Dendritic cell treated with granulocyte-macrophage colony-stimulating factor and Interleukin-4, amounts not matched to agents 40 ng/mL and 50 ng/mL, for 4 days (primary cell): Measurements from ENCODE around the gene MCM5.

Experiments
- H3K27ac Mint-ChIP-seq: one replicate; pipeline ENCODE4 v1.8.0; 2022; ENCODE audit warnings: mild to moderate bottlenecking, mixed read lengths
- H3K27me3 Mint-ChIP-seq: one replicate; pipeline ENCODE4 v1.8.0; 2022; ENCODE audit warnings: mild to moderate bottlenecking, mixed read lengths
- H3K36me3 Mint-ChIP-seq: one replicate; pipeline ENCODE4 v1.8.0; 2022; ENCODE audit warnings: low read depth, mixed read lengths
- H3K4me1 Mint-ChIP-seq: one replicate; pipeline ENCODE4 v1.8.0; 2022; ENCODE audit warnings: low read depth, mixed read lengths
- H3K4me3 Mint-ChIP-seq: one replicate; pipeline ENCODE4 v1.8.0; 2022; ENCODE audit warnings: mild to moderate bottlenecking, moderate library complexity, mixed read lengths
- H3K9me3 Mint-ChIP-seq: one replicate; pipeline ENCODE4 v1.8.0; 2022; ENCODE audit warnings: mixed read lengths
- intact Hi-C: fragments of 100-400 bp; cut with micrococcal nuclease; formaldehyde crosslinking; loops from one replicate; pipeline ENCODE4 v1.15.0; 2022

Gene MCM5

GRCh38 chr22:35368386-35368785 is 31.6 kb upstream of the MCM5 start:
- Mint-ChIP-seq H3K36me3 (no peaks in the 10 kb centered on the region), H3K27me3 (peaks cover 4% of the 10 kb centered on the region), H3K9me3 (no peaks in the 10 kb centered on the region), H3K4me3 (no peak overlapping the region), H3K27ac (peak overlapping the region; percentile 63), H3K4me1 (peaks cover 78% of the 10 kb centered on the region)
- intact Hi-C loops, result no loop called here

GRCh38 chr22:35369996-35370395 is 29.9 kb upstream of the MCM5 start:
- no peak overlapping the region for H3K27ac Mint-ChIP-seq
- intact Hi-C loops, result no loop called here
- no peak overlapping the region for H3K4me3 Mint-ChIP-seq
- H3K36me3 Mint-ChIP-seq, result no peaks in the 10 kb centered on the region
- peaks cover 80% of the 10 kb centered on the region for H3K4me1 Mint-ChIP-seq
- H3K27me3 Mint-ChIP-seq, result peaks cover 4% of the 10 kb centered on the region
- no peaks in the 10 kb centered on the region for H3K9me3 Mint-ChIP-seq

DNA sequence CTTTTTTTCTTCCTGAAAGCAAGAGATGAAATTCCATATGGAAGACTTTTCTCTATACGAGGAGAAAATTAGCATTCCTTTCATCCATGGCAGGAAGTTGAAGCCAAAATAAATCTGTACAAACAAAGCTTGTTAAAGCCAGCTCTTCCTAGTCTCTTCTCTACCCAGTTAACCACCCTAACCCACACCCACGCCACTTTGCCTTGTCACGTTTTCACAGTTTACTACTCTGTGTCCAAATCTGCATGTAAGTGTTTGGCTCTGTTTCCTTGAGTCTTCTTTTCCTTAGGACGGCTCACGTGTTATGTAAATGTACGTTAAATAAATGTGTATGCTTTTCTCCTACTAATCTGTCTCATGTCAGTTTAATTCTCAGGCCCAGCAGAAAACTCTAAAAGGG is 26.2 kb upstream of the MCM5 start:
- H3K9me3 Mint-ChIP-seq, result no peaks in the 10 kb centered on the region
- peaks cover 79% of the 10 kb centered on the region for H3K4me1 Mint-ChIP-seq
- intact Hi-C loops, result no loop called here
- H3K27ac Mint-ChIP-seq, result no peak overlapping the region
- no peaks in the 10 kb centered on the region for H3K36me3 Mint-ChIP-seq
- H3K4me3 Mint-ChIP-seq, result no peak overlapping the region
- peaks cover 4% of the 10 kb centered on the region for H3K27me3 Mint-ChIP-seq

GRCh38 chr22:35375031-35375430 is 24.9 kb upstream of the MCM5 start:
- Mint-ChIP-seq H3K36me3 (no peaks in the 10 kb centered on the region), H3K27ac (peak overlapping the region; percentile 80), H3K9me3 (no peaks in the 10 kb centered on the region), H3K27me3 (no peaks in the 10 kb centered on the region), H3K4me3 (no peak overlapping the region), H3K4me1 (peaks cover 81% of the 10 kb centered on the region)
- intact Hi-C loops, result no loop called here

GRCh38 chr22:35375526-35375925 is 24.4 kb upstream of the MCM5 start:
- Mint-ChIP-seq H3K27ac (peak overlapping the region; percentile 80), H3K36me3 (no peaks in the 10 kb centered on the region), H3K4me3 (no peak overlapping the region), H3K4me1 (peaks cover 81% of the 10 kb centered on the region), H3K9me3 (no peaks in the 10 kb centered on the region), H3K27me3 (no peaks in the 10 kb centered on the region)
- intact Hi-C loops, result no loop called here

GRCh38 chr22:35376728-35377472 is 23.0 kb upstream of the MCM5 start:
- peaks cover 10% of the 10 kb centered on the region for H3K36me3 Mint-ChIP-seq
- no peaks in the 10 kb centered on the region for H3K27me3 Mint-ChIP-seq
- H3K4me3 Mint-ChIP-seq, result peak overlapping the region; percentile 74
- intact Hi-C loops, result loop anchor here (1.0 kb wide), 3 partner anchors 21 to 33 kb away; no protein-coding TSS in a partner anchor
- no peaks in the 10 kb centered on the region for H3K9me3 Mint-ChIP-seq
- H3K27ac Mint-ChIP-seq, result peak overlapping the region; percentile 92
- peaks cover 83% of the 10 kb centered on the region for H3K4me1 Mint-ChIP-seq

GRCh38 chr22:35377735-35378134 is 22.2 kb upstream of the MCM5 start:
- Mint-ChIP-seq H3K27ac (peak overlapping the region; percentile 92), H3K27me3 (no peaks in the 10 kb centered on the region), H3K9me3 (no peaks in the 10 kb centered on the region), H3K4me1 (peaks cover 77% of the 10 kb centered on the region), H3K36me3 (peaks cover 19% of the 10 kb centered on the region), H3K4me3 (peak overlapping the region; percentile 74)
- intact Hi-C loops, result loop anchor here (1.0 kb wide), 3 partner anchors 21 to 33 kb away; no protein-coding TSS in a partner anchor

DNA sequence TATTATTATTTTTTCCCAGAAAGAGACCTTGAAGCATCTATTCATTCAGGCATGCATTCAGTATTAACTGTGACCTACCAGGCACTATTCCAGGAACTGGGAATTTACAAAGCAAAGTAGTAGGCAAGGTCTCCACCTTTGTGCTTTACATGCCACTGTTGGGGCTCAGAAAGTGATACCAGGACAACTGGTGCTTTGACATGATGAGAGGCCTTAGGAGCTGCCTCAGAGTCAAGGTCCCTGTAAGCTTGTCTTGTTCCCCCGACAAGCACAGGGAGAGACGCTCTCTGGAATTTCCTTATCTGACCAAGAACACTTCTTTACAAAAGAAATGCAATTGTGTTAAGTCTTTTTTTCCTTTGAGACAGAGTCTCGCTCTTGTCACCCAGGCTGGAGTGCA is 21.3 kb upstream of the MCM5 start:
- Mint-ChIP-seq H3K4me3 (no peak overlapping the region), H3K27ac (peak overlapping the region; percentile 92), H3K36me3 (peaks cover 28% of the 10 kb centered on the region), H3K4me1 (peaks cover 85% of the 10 kb centered on the region), H3K9me3 (no peaks in the 10 kb centered on the region), H3K27me3 (no peaks in the 10 kb centered on the region)
- intact Hi-C loops, result no loop called here

- Mint-ChIP-seq H3K4me1 (peaks cover 86% of the 10 kb centered on the region), H3K9me3 (no peaks in the 10 kb centered on the region), H3K27ac (peak overlapping the region; percentile 88), H3K4me3 (no peak overlapping the region), H3K36me3 (peaks cover 35% of the 10 kb centered on the region), H3K27me3 (no peaks in the 10 kb centered on the region)
- intact Hi-C loops, result no loop called here
These were observed 20.6 kb upstream of the MCM5 start for GRCh38 chr22:35379146-35379993.

DNA sequence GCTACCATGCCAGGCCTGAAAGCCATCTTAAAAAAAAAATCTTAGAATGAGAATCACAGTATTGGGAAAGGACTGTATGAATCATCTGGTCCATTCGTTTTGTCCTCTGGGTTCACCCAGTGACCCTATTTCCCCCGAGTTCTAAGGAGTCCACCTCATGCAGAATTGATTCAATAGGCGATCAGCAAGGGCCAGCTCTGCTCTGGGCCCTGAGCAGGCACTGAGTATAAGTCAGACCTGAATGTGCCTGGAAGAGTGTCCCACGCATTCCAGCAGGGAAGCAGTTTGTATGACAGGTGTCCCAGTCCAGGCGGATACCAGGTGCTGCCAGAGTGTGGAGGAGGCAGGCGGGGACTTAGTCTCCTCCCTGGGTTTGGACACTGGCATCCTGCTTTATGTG is 19.9 kb upstream of the MCM5 start:
- peak overlapping the region; percentile 97 for H3K4me3 Mint-ChIP-seq
- H3K27ac Mint-ChIP-seq, result peak overlapping the region; percentile 88
- no peaks in the 10 kb centered on the region for H3K9me3 Mint-ChIP-seq
- intact Hi-C loops, result no loop called here
- H3K4me1 Mint-ChIP-seq, result peaks cover 86% of the 10 kb centered on the region
- H3K36me3 Mint-ChIP-seq, result peaks cover 41% of the 10 kb centered on the region
- no peaks in the 10 kb centered on the region for H3K27me3 Mint-ChIP-seq

DNA sequence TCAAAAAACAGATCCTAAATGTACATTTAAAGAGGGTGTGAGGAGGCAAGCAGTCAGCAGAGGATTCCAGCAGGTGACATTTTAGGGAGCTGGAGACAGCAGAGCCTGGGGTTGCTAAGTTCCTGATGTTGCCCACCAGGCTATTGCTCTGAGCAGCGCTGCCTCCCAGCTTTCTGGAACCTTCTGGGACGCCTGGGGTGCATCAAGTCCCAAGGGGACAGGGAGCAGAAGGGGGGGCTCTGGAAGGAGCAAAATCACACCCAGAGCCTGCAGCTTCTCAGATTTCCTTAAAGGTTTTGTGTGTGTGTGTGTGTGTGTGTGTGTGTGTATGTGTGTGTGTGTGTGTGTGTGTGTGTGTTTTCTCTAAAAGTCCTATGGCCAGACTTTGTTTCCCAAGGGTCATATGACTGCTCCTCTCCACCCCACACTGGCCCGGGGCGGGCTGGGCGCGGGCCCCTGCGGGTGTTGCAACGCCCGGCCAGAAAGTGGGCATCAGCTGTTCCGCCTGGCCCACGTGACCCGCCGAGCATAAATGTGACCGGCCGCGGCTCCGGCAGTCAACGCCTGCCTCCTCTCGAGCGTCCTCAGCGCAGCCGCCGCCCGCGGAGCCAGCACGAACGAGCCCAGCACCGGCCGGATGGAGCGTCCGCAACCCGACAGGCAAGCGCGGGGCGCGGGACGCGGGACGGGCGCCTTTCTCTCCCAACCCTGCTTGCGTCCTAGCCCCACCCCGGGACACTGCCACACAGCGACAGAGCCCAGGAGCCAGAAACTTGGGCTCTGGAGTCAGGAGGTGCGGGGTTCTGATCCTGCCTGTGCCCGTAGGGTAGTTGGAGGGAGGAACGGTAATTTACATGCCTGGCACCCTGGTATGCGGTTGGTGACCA is 19.2 kb upstream of the MCM5 start, which contains the start of gene HMOX1:
Gene HMOX1 (plus strand): TSS at position 560 of the 887 bp plus-strand sequence. CDS start 78 bp downstream, at position 638.
- H3K4me1 Mint-ChIP-seq, result peaks cover 83% of the 10 kb centered on the region
- H3K27ac Mint-ChIP-seq, result peak within 1 kb of the TSS; percentile 88
- intact Hi-C loops, result loop anchor here (1.0 kb wide), 2 partner anchors 28 to 30 kb away; no protein-coding TSS in a partner anchor
- no peaks in the 10 kb centered on the region for H3K9me3 Mint-ChIP-seq
- H3K4me3 Mint-ChIP-seq, result peak within 1 kb of the TSS; percentile 97
- peaks cover 49% of the 10 kb centered on the region for H3K36me3 Mint-ChIP-seq
- H3K27me3 Mint-ChIP-seq, result no peaks in the 10 kb centered on the region

DNA sequence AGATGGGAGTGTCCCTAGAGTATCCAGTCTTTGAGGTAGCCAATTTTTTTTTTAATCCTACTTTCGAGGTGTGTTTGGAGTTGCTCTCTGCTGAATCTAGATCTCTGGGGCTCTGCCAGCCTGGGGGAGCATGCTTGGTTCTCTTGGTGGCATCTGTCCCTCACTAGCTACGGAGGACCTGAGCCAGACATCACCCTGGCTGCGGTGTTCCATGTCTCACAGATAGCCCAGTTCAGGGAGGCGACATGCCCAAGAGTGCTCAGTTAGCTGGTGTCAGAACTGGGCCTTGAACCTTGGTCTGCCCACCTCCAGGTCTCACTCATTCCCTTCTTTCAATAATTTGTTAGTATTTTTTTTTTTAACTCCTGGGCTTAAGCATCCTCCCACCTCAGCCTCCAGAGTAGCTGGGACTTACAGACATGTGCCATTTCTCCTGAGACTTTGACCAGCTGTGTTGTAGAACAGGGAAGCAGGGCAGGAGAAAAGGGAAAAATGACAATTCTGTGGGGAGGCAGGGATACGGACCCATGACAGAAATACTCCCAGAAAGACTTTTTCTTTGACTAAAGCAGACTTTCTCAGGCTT is 18.4 kb upstream of the MCM5 start:
- Mint-ChIP-seq H3K4me3 (peak overlapping the region; percentile 97), H3K4me1 (peaks cover 82% of the 10 kb centered on the region), H3K27me3 (no peaks in the 10 kb centered on the region), H3K9me3 (no peaks in the 10 kb centered on the region), H3K27ac (peak overlapping the region; percentile 88), H3K36me3 (peaks cover 56% of the 10 kb centered on the region)
- intact Hi-C loops, result loop anchor here (1.0 kb wide), 2 partner anchors 29 kb away; no protein-coding TSS in a partner anchor

DNA sequence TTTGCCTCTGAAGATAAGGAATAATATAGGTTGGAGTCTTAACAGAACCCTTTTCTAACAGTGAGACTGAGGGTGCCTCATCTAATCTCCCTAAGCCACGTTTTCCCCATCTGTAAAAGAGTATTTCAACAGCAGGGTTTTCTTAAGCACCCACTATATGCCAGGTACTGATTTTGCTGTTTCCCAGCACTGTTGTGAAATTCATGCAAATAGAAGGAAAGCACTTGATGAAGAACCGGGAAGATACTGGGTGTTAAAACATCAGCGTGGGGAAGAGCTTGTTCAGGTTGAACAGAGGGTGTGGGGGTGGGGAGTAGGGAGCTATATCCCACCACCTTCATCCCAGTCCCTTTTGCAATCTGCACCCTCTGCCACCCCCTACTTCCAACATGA is 16.3 kb upstream of the MCM5 start:
- peaks cover 76% of the 10 kb centered on the region for H3K4me1 Mint-ChIP-seq
- H3K36me3 Mint-ChIP-seq, result peaks cover 78% of the 10 kb centered on the region
- peak overlapping the region; percentile 97 for H3K4me3 Mint-ChIP-seq
- H3K27me3 Mint-ChIP-seq, result no peaks in the 10 kb centered on the region
- no peaks in the 10 kb centered on the region for H3K9me3 Mint-ChIP-seq
- intact Hi-C loops, result no loop called here
- no peak overlapping the region for H3K27ac Mint-ChIP-seq
